T-helper 2 cell (primary cell): Measurements from ENCODE around the gene CEP128.

ENCODE experiments used
- DNase-seq, 5 experiments: peaks; one replicate each; pipeline versions ENCODE4 v3.0.0 to v3.0.0-alpha.2; 2012 to 2022

Gene CEP128

DNA sequence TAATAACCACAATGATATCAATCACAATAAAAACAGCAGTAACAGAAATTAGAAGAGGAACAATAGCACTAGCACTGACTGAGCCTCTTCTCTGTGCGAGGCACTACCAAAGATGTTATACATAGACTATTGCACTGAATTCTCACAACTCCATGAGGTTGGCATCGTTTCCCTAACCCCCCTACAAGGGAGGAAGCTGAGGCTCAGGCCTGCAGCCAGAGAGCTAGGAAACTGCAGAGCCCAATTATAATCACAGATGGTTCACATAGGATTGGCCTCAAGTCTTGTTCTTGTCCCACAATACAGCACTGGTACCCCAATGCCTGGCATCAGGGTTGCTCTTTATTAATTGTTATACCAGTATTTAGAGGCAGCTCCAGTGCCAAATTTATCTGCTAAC, 278.0 kb downstream of the CEP128 start:
- no peak for DNase-seq

DNA sequence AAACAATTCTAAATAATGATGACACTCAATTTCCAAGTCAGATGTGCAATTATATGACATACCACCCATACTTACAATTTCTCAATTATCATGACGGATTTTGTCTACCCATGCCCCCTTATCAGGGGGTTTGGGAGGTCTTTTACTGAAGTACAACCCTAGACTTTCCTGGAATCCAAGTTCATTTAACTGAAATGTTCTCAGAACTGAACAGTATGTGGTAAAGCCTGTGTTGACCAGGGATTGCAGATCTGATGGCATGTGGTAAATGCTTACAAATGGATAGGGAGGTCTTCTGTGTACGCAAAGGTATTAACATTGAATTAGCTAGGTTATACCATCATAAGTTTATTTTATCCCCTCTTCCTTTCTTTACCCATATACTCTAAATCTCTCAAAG, 281.8 kb downstream of the CEP128 start:
- DNase-seq, result no peak

GRCh38 chr14:80658733-80659132, 282.8 kb downstream of the CEP128 start:
- DNase-seq, result no peak

DNA sequence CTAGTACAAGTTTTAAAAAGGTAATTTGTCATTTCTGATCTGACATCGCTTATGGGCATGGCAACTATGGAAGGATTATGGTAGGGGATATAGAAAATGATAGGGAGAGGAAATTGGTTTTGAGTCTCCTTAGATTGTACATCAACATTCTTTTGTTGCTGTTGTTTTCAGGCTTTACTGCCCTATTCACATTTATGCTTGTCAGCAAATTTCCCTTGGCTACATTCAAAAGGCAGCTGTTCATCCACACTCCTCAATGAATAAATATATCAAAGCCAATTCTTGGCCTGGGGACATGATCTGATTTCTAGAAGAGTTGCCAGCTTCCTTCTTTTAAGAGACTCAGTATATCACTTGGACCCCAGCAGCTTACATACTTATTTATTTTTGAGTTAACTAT, 283.4 kb downstream of the CEP128 start:
- DNase-seq, result no peak

DNA sequence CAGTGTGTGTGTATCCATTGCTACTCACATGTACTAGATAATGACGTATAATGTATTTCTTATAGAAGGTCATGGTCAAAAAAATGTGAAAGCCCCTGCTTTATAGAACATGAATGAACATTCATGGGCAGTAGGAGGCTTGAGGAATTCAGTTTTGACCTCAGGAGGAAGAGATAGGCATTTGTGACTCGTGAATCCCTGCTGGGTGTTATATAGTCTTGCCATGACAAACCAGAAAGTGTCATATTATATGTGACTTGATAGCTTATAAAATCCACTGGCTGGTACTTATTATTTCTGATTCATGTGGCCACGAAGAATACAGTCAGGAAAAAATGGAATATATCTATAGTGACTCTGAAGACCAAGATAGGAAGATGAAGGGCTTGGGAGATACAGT, 287.6 kb downstream of the CEP128 start:
- no peak for DNase-seq

DNA sequence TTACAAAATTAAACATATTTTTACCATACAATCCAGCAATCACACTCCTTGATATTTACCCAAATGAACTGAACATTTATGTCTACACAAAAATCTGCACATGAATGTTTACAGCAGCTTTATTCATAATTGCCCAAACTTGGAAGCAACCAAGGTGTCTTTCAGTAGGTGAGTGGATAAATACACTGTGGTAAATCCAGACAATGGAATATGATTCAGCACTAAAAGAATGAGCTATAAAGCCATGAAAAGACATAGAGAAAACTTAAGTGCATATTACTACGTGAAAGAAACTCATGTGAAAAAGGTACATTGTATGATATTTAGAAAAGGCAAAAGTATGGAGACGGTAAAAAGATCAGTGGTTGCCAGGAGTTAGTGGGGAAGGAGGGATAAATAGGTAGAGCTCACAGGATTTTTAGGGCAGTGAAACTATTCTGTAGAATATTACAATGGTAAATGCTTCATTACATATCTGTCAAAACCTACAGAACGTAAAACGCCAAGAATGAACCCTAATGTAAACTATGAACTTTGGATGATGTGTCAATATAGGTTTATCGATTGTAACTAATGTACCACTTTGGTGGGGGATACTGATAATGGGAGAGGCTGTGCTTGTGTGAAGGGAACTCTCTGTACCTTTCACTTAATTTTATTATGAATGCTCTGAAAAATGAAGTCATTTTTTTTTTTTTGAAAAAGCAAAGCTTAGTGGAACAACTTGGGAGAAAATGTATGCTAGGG, 295.7 kb downstream of the CEP128 start:
- no peak for DNase-seq

GRCh38 chr14:80644826-80645225, 296.7 kb downstream of the CEP128 start:
- no peak for DNase-seq

GRCh38 chr14:80638620-80639515, 302.7 kb downstream of the CEP128 start:
- no peak for DNase-seq

- no peak for DNase-seq
These were observed 303.6 kb downstream of the CEP128 start for GRCh38 chr14:80637756-80638619.

GRCh38 chr14:80636071-80636470, 305.5 kb downstream of the CEP128 start:
- DNase-seq, result no peak

- DNase-seq, result no peak
These were observed 307.3 kb downstream of the CEP128 start for GRCh38 chr14:80634106-80634758.

DNA sequence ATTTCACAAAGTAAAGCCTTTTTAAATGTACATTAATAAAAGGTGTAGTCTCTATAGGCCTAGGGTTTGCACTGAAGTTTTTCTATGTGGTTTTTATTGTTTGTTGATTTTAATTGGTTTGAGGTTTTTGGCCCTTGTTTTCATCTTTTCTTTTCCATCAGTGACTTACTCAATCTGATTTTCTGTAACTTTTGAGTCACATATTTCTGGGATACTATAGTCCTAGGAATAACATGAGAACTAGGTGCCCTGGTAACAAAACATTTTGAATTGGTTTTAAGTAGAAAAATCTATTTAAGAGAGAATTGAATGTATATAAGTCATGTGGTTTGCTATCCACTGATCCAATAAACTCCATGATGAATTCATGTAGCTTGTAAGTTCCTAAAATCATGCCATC, 311.9 kb downstream of the CEP128 start:
- no peak for DNase-seq

GRCh38 chr14:80628547-80628946, 313.0 kb downstream of the CEP128 start:
- DNase-seq, result no peak

GRCh38 chr14:80627745-80628144, 313.8 kb downstream of the CEP128 start:
- DNase-seq, result no peak

DNA sequence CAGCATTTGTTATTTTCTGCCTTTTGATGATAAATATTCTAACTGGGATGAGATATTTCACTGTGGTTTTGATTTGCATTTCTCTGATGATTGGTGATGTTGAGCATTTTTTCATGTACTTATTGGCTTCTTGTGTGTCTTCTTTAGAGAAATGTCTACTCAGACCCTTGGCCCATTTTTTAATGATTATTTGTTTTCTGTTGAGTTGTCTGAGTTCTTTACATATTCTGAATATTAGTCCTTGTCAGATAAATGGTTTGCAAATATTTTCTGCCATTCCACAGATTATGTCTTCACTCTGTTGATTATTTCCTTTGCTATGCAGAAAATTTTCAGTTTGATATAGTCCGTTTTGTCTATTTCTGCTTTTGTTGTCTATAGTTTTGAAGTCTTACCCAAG, 317.0 kb downstream of the CEP128 start:
- DNase-seq, result no peak

DNA sequence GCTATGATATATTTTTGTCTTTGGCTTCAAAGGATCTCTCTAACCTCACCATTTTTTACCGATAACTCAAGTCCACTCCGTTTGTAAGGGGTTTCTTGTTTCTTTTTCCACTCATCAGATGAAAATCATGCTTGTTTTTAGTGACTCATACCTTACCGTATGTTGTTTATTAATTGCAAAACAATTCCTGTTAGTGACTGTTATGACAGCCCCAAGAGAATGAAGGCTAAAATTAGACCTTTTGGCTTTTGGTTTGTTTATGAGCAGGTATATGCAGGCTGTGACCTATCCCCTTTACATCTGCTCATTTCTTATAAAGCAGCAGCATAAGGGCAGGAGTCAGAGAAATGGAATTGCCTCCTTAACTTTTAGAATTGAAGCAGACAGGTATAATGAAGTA, 319.8 kb downstream of the CEP128 start:
- no peak for DNase-seq

GRCh38 chr14:80620434-80620833, 321.1 kb downstream of the CEP128 start:
- no peak for DNase-seq

GRCh38 chr14:80618751-80619329, 322.7 kb downstream of the CEP128 start:
- DNase-seq, result no peak

DNA sequence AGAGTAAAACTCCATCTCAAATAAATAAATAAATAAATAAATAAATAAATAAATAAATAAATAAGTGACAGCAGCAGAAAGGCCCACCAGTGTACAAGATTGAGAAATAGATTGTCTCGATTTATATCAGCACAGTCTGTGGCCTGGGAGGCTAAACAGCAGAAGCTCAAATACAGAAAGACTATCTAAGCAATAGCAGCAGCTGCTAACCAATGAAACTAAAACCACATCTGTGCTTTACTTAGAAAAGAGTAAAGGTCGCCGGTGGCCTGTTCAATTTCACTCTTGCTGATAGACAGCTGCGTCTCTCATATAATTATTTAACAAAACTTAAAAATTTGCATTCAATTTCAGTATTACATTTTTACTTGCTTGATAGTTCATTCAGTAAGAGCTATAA, 325.7 kb downstream of the CEP128 start:
- no peak for DNase-seq

DNA sequence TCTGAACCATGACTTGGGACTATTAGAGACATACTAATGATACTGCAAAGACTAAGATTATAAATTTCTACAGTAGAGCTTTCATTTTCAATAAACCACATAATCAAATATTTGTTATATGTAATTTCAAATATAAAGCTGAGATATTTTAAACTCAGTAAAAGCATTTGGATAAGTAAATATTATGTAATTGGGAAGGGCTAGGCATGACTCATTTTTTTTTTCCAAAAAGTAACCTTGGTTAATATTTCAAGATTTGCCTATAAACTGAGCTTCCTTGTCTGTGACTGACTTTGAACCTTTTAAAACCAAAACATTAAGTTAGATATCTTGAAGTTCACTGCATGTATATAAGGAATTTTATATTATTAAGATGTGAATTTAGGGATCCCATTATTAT, 332.5 kb downstream of the CEP128 start:
- DNase-seq, result no peak

GRCh38 chr14:80608563-80608962, 333.0 kb downstream of the CEP128 start:
- no peak for DNase-seq
